A549 (cell line): ENCODE data around the gene ITGA8. TPM values are rescaled to one million over a fixed set of nuclear protein-coding genes. Genes with fewer than 3 reads are reported as not detected.

Experiments
- ATAC-seq, 2 experiments: fragments of 200-7000 bp in 1 of 2; fragments of >200 bp in 1 of 2; cut with Nextera tagmentation in 1 of 2; cut with Tn5 transposase in 1 of 2; 3 replicates each; pipeline versions ENCODE4 v1.8.0 to v1.9.1; 2018 to 2020; ENCODE audit warnings: mild to moderate bottlenecking in 1 of 2, moderate library complexity in 1 of 2
- CTCF ChIA-PET: fragments of 300-600 bp; sonication (Branson Sonifier 250); formaldehyde crosslinking; extraction: SDS; loops from one replicate; lab custom pipeline; 2021; ENCODE audit warnings: antibody characterized with exemption, inconsistent platforms; lab: Yijun Ruan, JAX
- POLR2A ChIA-PET: fragments of 350-600 bp; formaldehyde crosslinking; extraction: SDS; loops from one replicate; lab custom pipeline; 2021; ENCODE audit warnings: antibody characterized with exemption, inconsistent platforms; lab: Yijun Ruan, JAX
- DNase-seq, 2 experiments: peaks; one replicate each; pipeline versions ENCODE4 v3.0.0 to v3.0.0-alpha.2; 2011 to 2016; ENCODE audit warnings: low read depth in 1 of 2, low spot score in 1 of 2
- FAIRE-seq: peaks from 2 replicates; lab custom pipeline; 2011; peaks lifted over from hg19 to GRCh38; lab: Jason Lieb, UNC
- H3K27ac ChIP-seq, 2 experiments: fragments of >200 bp; sonication (Bioruptor Twin); formaldehyde crosslinking; 3 replicates each; pipeline ENCODE4 v1.5.1; 2016 to 2017
- H3K4me1 ChIP-seq: fragments of >200 bp; sonication (Bioruptor Twin); formaldehyde crosslinking; 3 replicates; pipeline ENCODE4 v1.6.1; 2016
- H3K4me2 ChIP-seq: fragments of >200 bp; sonication (Bioruptor Twin); formaldehyde crosslinking; 3 replicates; pipeline ENCODE4 v1.6.1; 2016
- H3K4me3 ChIP-seq: fragments of >200 bp; sonication (Bioruptor Twin); formaldehyde crosslinking; 3 replicates; pipeline ENCODE4 v1.5.1; 2016
- H3K9me3 ChIP-seq: fragments of >200 bp; sonication (Bioruptor Twin); formaldehyde crosslinking; 3 replicates; pipeline ENCODE4 v1.6.1; 2016
- BCL3 ChIP-seq: fragments of >200 bp; sonication (Bioruptor Twin); formaldehyde crosslinking; IDR thresholded peaks from 3 replicates; pipeline ENCODE4 v1.6.1; 2016
- CBX2 ChIP-seq: fragments of 200-600 bp; sonication (generic); IDR thresholded peaks from 2 replicates; pipeline ENCODE4 v1.6.1; 2016; ENCODE audit warnings: low read depth, mild to moderate bottlenecking, borderline replicate concordance
- CBX8 ChIP-seq: fragments of 200-600 bp; sonication (generic); IDR thresholded peaks from 2 replicates; pipeline ENCODE4 v1.6.1; 2016
- CHD4 ChIP-seq: fragments of 200-600 bp; sonication (generic); IDR thresholded peaks from 2 replicates; pipeline ENCODE4 v1.6.1; 2016; ENCODE audit warnings: antibody characterized with exemption, mild to moderate bottlenecking, borderline replicate concordance
- E2F6 ChIP-seq: IDR thresholded peaks from 2 replicates; pipeline ENCODE4 v1.6.1; 2012; ENCODE audit warnings: low read depth, borderline replicate concordance
- EHF ChIP-seq: fragments of 250-450 bp; sonication (Bioruptor Pico); IDR thresholded peaks from 2 replicates; pipeline ENCODE4 v1.5.0; 2020; ENCODE audit warnings: mild to moderate bottlenecking
- EHMT2 ChIP-seq: fragments of 200-600 bp; sonication (generic); IDR thresholded peaks from 2 replicates; pipeline ENCODE4 v1.6.1; 2016; ENCODE audit warnings: antibody characterized with exemption, low read depth, mild to moderate bottlenecking, moderate library complexity
- EP300 ChIP-seq, 2 experiments: fragments of >200 bp; sonication (Bioruptor Twin); formaldehyde crosslinking; IDR thresholded peaks; 2 replicates in 1 of 2; 3 replicates in 1 of 2; pipeline ENCODE4 v1.6.1; 2016 to 2017
- FOSL2 ChIP-seq, 2 experiments: fragments of 450-650 bp in 1 of 2; fragments of >200 bp in 1 of 2; sonication (Bioruptor Twin) in 1 of 2; formaldehyde crosslinking; IDR thresholded peaks; 2 replicates each; pipeline versions ENCODE4 v1.5.0 to v1.6.1; 2016 to 2020; ENCODE audit warnings: mild to moderate bottlenecking in 1 of 2, moderate library complexity in 1 of 2
- FOXS1 ChIP-seq: fragments of 250-450 bp; sonication (Bioruptor Pico); IDR thresholded peaks from 2 replicates; pipeline ENCODE4 v1.5.0; 2020; ENCODE audit warnings: mild to moderate bottlenecking, moderate library complexity
- HES2 ChIP-seq: fragments of >200 bp; sonication (Bioruptor Twin); formaldehyde crosslinking; IDR thresholded peaks from 2 replicates; pipeline ENCODE4 v1.6.1; 2016
- HEYL ChIP-seq: fragments of 250-450 bp; sonication (Bioruptor Pico); IDR thresholded peaks from 2 replicates; pipeline ENCODE4 v1.8.0; 2021; ENCODE audit warnings: mild to moderate bottlenecking, moderate library complexity
- HOXA7 ChIP-seq: fragments of 250-450 bp; sonication (Bioruptor Pico); IDR thresholded peaks from 2 replicates; pipeline ENCODE4 v1.5.0; 2020; ENCODE audit warnings: mild to moderate bottlenecking, moderate library complexity
- KDM1A ChIP-seq: fragments of 200-600 bp; sonication (generic); IDR thresholded peaks from 2 replicates; pipeline ENCODE4 v1.6.1; 2016; ENCODE audit warnings: low read depth, mild to moderate bottlenecking
- MAX ChIP-seq: IDR thresholded peaks from 2 replicates; pipeline ENCODE4 v1.6.1; 2012
- MAZ ChIP-seq: fragments of 150-350 bp; IDR thresholded peaks from 2 replicates; pipeline ENCODE4 v1.6.1; 2014; ENCODE audit warnings: antibody characterized with exemption, low read depth, low read length, borderline replicate concordance
- NFE2L2 ChIP-seq: fragments of 150-350 bp; conservative IDR thresholded peaks from 2 replicates; pipeline ENCODE4 v1.6.1; 2014; ENCODE audit warnings: low read length
- NPAS2 ChIP-seq: fragments of 250-450 bp; sonication (Bioruptor Pico); IDR thresholded peaks from 2 replicates; pipeline ENCODE4 v1.8.0; 2022; ENCODE audit warnings: mild to moderate bottlenecking, moderate library complexity, borderline replicate concordance
- NR3C1 ChIP-seq: fragments of >200 bp; sonication (Bioruptor Twin); formaldehyde crosslinking; IDR thresholded peaks from 3 replicates; pipeline ENCODE4 v1.6.1; 2017
- PBX3 ChIP-seq: IDR thresholded peaks from 2 replicates; pipeline ENCODE4 v1.6.1; 2012
- PHF8 ChIP-seq: fragments of 200-600 bp; sonication (generic); IDR thresholded peaks from 2 replicates; pipeline ENCODE4 v1.6.1; 2016; ENCODE audit warnings: low read depth, mild to moderate bottlenecking, antibody characterized with exemption, moderate library complexity, borderline replicate concordance
- RARB ChIP-seq: fragments of 250-450 bp; sonication (Bioruptor Pico); IDR thresholded peaks from 2 replicates; pipeline ENCODE4 v1.8.0; 2021; ENCODE audit warnings: mild to moderate bottlenecking, moderate library complexity
- RFX5 ChIP-seq: fragments of 450-650 bp; IDR thresholded peaks from 2 replicates; pipeline ENCODE4 v1.7.1; 2014; ENCODE audit warnings: antibody characterized with exemption, mild to moderate bottlenecking, moderate library complexity
- SMC3 ChIP-seq: fragments of >200 bp; sonication (Bioruptor Twin); formaldehyde crosslinking; IDR thresholded peaks from 3 replicates; pipeline ENCODE4 v1.6.1; 2018; ENCODE audit warnings: inconsistent platforms
- TFCP2L1 ChIP-seq: fragments of 250-450 bp; sonication (Bioruptor Pico); IDR thresholded peaks from 2 replicates; pipeline ENCODE4 v1.5.0; 2021; ENCODE audit warnings: mild to moderate bottlenecking
- ZFP36 ChIP-seq: fragments of 450-650 bp; IDR thresholded peaks from 2 replicates; pipeline ENCODE4 v1.6.1; 2014; ENCODE audit warnings: borderline replicate concordance; ENCODE audit not compliant: partially characterized antibody
- ZNF302 ChIP-seq: fragments of 250-450 bp; sonication (Bioruptor Pico); IDR thresholded peaks from 2 replicates; pipeline ENCODE4 v1.9.0; 2021; ENCODE audit warnings: inconsistent platforms, mild to moderate bottlenecking, moderate library complexity
- whole genome bisulfite sequencing: methylation state at CpG from one replicate; pipeline ENCODE4 v1.1.6; 2017; ENCODE audit errors: missing lambda C conversion rate; 5-methylcytosine and 5-hydroxymethylcytosine counted together
- polyA plus RNA-seq, 4 experiments: library from polyadenylated mRNA; depleted of rRNA in 3 of 4; stranded (reverse); fragments of >200 nt; fragmentation: RNase III in 1 of 4; extraction: RNeasy Plus Mini Kit Qiagen cat#74134 plus additional on column Dnase treatment in 1 of 4; gene quantifications; 2 replicates in 3 of 4; 3 replicates in 1 of 4; pipeline ENCODE4 v1.2.3, GENCODE V29; 2011 to 2017
- TF ChIP-seq, protein P1 (sequence below): fragments of 250-450 bp; sonication (Bioruptor Pico); IDR thresholded peaks from 2 replicates; pipeline ENCODE4 v1.5.0; 2021; ENCODE audit warnings: mild to moderate bottlenecking, moderate library complexity, borderline replicate concordance
- TF ChIP-seq, protein P2 (sequence below): fragments of >200 bp; sonication (Bioruptor Twin); formaldehyde crosslinking; IDR thresholded peaks from 3 replicates; pipeline ENCODE4 v1.5.1; 2016
- TF ChIP-seq, protein P3 (sequence below): fragments of 450-650 bp; IDR thresholded peaks from 2 replicates; pipeline ENCODE4 v1.6.1; 2014; ENCODE audit warnings: antibody characterized with exemption

The ITGA8 gene
- polyA plus RNA-seq, 2 of the 4 experiments (the other 2 are of a cell fraction): 0.12 TPM; not detected in 1

DNA sequence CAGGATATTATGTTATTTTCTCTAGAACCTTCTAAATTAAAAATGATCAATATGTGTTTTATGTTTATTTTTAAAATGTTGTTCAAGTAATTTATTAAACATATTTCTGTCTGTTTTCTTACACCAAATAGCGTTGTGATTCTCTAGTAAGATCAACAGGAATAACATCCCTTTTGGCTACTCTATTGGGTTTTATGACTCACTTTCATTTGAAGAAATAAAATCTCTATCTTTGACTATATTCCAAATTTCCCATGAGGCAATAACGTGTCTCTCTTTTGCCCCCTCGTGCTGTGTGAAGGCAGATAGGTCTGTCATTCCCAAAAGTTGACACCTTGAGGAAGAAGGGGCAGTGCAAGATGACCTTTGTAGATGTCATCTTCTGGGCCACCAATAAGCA, 40.9 kb downstream of the ITGA8 start:
- CTCF ChIA-PET: no interaction called here
- 24% methylated on average over 3 of the region's 3 CpGs for WGBS
- Histone ChIP-seq H3K4me3 (no peak overlapping the region), H3K27ac (no peak overlapping the region), H3K9me3 (no peaks in the 10 kb centered on the region), H3K4me2 (no peak overlapping the region)
- ATAC-seq (no peak), DNase-seq (no peak)
- TF ChIP-seq ZNF302 (no peak), KDM1A (no peak), CHD4 (no peak), NR3C1 (no peak), HES2 (no peak), HEYL (CRISPR knock-in tag) (no peak), MAZ (no peak), CBX8 (no peak), EP300 (IDR thresholded peaks at IDR 0.05) (no peak), ZFP36 (no peak), NFE2L2 (no peak), FOXS1 (CRISPR knock-in tag) (no peak), FOSL2 (IDR thresholded peaks at IDR 0.05) (no peak), FOSL2 (CRISPR knock-in tag; IDR thresholded peaks at IDR 0.05) (no peak), CBX2 (no peak), NPAS2 (CRISPR knock-in tag) (no peak)
- TF ChIP-seq, protein P1, sequence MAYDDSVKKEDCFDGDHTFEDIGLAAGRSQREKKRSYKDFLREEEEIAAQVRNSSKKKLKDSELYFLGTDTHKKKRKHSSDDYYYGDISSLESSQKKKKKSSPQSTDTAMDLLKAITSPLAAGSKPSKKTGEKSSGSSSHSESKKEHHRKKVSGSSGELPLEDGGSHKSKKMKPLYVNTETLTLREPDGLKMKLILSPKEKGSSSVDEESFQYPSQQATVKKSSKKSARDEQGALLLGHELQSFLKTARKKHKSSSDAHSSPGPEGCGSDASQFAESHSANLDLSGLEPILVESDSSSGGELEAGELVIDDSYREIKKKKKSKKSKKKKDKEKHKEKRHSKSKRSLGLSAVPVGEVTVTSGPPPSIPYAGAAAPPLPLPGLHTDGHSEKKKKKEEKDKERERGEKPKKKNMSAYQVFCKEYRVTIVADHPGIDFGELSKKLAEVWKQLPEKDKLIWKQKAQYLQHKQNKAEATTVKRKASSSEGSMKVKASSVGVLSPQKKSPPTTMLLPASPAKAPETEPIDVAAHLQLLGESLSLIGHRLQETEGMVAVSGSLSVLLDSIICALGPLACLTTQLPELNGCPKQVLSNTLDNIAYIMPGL (CRISPR knock-in tag): no peak
- TF ChIP-seq, all 56 proteins: peak for 0
- no peaks in the 10 kb centered on the region for H3K4me1 ChIP-seq
- FAIRE-seq: no peak
- POLR2A ChIA-PET: no interaction called here

DNA sequence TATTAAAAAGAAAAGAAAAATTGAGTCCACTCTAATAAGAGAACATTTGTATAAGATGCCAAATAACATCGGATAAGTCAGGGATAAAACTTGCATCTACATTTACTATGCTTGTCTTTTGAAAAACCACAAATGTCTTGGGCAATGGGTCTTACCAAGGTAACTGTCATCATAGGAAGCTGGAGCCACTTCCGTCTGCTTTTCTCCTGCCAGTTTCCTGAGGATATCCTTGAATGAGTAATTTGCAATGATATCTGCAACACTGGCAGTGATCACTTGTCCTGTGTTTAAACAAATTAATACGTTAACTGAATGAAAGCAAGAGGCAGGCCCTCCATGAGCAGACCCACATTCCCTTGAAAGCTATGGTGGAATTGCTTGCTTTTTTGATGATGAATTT, 47.3 kb downstream of the ITGA8 start:
- no peaks in the 10 kb centered on the region for H3K9me3 ChIP-seq
- no peak for ATAC-seq
- no peak for DNase-seq
- CTCF ChIA-PET: interaction anchor here (0.6 kb wide), 1 partner anchor 119 kb away, joined by 4 read pairs; no protein-coding TSS in a partner anchor
- FAIRE-seq: no peak
- TF ChIP-seq CHD4 (no peak), SMC3 (no peak), FOSL2 (IDR thresholded peaks at IDR 0.05) (no peak), FOSL2 (CRISPR knock-in tag; IDR thresholded peaks at IDR 0.05) (no peak), EHF (no peak), RFX5 (no peak), HOXA7 (CRISPR knock-in tag) (no peak), BCL3 (no peak), MAX (no peak), TFCP2L1 (no peak), RARB (CRISPR knock-in tag) (no peak), PHF8 (no peak), EHMT2 (no peak), ZFP36 (no peak), E2F6 (no peak), PBX3 (no peak)
- TF ChIP-seq, protein P2, sequence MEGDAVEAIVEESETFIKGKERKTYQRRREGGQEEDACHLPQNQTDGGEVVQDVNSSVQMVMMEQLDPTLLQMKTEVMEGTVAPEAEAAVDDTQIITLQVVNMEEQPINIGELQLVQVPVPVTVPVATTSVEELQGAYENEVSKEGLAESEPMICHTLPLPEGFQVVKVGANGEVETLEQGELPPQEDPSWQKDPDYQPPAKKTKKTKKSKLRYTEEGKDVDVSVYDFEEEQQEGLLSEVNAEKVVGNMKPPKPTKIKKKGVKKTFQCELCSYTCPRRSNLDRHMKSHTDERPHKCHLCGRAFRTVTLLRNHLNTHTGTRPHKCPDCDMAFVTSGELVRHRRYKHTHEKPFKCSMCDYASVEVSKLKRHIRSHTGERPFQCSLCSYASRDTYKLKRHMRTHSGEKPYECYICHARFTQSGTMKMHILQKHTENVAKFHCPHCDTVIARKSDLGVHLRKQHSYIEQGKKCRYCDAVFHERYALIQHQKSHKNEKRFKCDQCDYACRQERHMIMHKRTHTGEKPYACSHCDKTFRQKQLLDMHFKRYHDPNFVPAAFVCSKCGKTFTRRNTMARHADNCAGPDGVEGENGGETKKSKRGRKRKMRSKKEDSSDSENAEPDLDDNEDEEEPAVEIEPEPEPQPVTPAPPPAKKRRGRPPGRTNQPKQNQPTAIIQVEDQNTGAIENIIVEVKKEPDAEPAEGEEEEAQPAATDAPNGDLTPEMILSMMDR: no peak
- TF ChIP-seq, protein P3, sequence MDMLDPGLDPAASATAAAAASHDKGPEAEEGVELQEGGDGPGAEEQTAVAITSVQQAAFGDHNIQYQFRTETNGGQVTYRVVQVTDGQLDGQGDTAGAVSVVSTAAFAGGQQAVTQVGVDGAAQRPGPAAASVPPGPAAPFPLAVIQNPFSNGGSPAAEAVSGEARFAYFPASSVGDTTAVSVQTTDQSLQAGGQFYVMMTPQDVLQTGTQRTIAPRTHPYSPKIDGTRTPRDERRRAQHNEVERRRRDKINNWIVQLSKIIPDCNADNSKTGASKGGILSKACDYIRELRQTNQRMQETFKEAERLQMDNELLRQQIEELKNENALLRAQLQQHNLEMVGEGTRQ: no peak
- TF ChIP-seq, all 56 proteins: peak for 0
- H3K4me2 ChIP-seq: no peak overlapping the region
- no peaks in the 10 kb centered on the region for H3K4me1 ChIP-seq
- POLR2A ChIA-PET: no interaction called here
- no peak overlapping the region for H3K4me3 ChIP-seq
- 24% methylated on average over 3 of the region's 3 CpGs for WGBS
- H3K27ac ChIP-seq: no peak overlapping the region
